Right atrium auricular region (tissue), 2 donors: ENCODE data around the gene TM4SF18. TPM values are rescaled to one million over a fixed set of nuclear protein-coding genes. Genes with fewer than 3 reads are reported as not detected.

Experiments
- DNase-seq: peaks from one replicate; pipeline ENCODE4 v3.0.0-alpha.2; 2019; ENCODE audit warnings: low spot score
- H3K27ac ChIP-seq, 2 donors: fragments of 200-600 bp; sonication (generic); 1 replicate in 1 of 2; 2 replicates in 1 of 2; pipeline ENCODE4 v1.5.1; 2016 to 2019
- H3K27me3 ChIP-seq, 2 donors: fragments of 200-600 bp; sonication (generic); one replicate each; pipeline versions ENCODE4 v1.5.1 to v1.6.0; 2017 to 2019
- H3K36me3 ChIP-seq: fragments of 200-600 bp; sonication (generic); one replicate; pipeline ENCODE4 v1.5.1; 2016
- H3K4me1 ChIP-seq, 2 donors: fragments of 200-600 bp; sonication (generic); one replicate each; pipeline versions ENCODE4 v1.5.1 to v1.6.0; 2017 to 2019
- H3K4me3 ChIP-seq, 2 donors: fragments of 200-600 bp; sonication (generic); 1 replicate in 1 of 2; 2 replicates in 1 of 2; pipeline ENCODE4 v1.5.1; 2017 to 2019; ENCODE audit warnings: mild to moderate bottlenecking in 1 of 2, moderate library complexity in 1 of 2
- H3K9me3 ChIP-seq, 2 donors: fragments of 200-600 bp; sonication (generic); one replicate each; pipeline ENCODE4 v1.5.1; 2019
- CTCF ChIP-seq, 2 donors: fragments of 200-600 bp; sonication (generic); IDR thresholded peaks; one replicate each; pipeline ENCODE4 v1.5.1; 2019; ENCODE audit warnings: antibody characterized with exemption in 2 of 2
- total RNA-seq, 2 donors: library from RNA; depleted of rRNA; stranded (reverse); fragments of >200 nt; gene quantifications; one replicate each; pipeline ENCODE4 v1.1.0, GENCODE V29; 2016

TM4SF18 gene
- total RNA-seq, 2 donors from 2014 or later = 6.7 to 13.8 TPM

GRCh38 chr3:149374793-149375500 lies 41.5 kb upstream of the TM4SF18 start:
- DNase-seq = no peak
- Histone ChIP-seq H3K27me3 (no peaks in the 10 kb centered on the region), H3K9me3 (no peaks in the 10 kb centered on the region), H3K4me3 (peak overlapping the region; percentile 46 to 55), H3K4me1 (peaks cover 0 to 36% of the 10 kb centered on the region in 2 donors), H3K27ac (peak overlapping the region; percentile 75 to 82), H3K36me3 (peaks cover 36% of the 10 kb centered on the region)
- TF ChIP-seq CTCF (IDR thresholded peaks at IDR 0.05) = no peak

GRCh38 chr3:149374391-149374790 lies 41.0 kb upstream of the TM4SF18 start:
- no peak for TF ChIP-seq CTCF (IDR thresholded peaks at IDR 0.05)
- Histone ChIP-seq H3K4me1 (peaks cover 0 to 36% of the 10 kb centered on the region in 2 donors), H3K36me3 (peaks cover 40% of the 10 kb centered on the region)

GRCh38 chr3:149373235-149374125 lies 40.0 kb upstream of the TM4SF18 start:
- Histone ChIP-seq H3K36me3 (peaks cover 40% of the 10 kb centered on the region), H3K4me1 (peaks cover 0 to 32% of the 10 kb centered on the region in 2 donors), H3K27me3 (no peaks in the 10 kb centered on the region), H3K4me3 (peak overlapping the region; percentile 7 to 55), H3K27ac (peak overlapping the region; percentile 75 to 82), H3K9me3 (no peaks in the 10 kb centered on the region)
- no peak for DNase-seq
- no peak for TF ChIP-seq CTCF (IDR thresholded peaks at IDR 0.05)

More at GRCh38 chr3:149374391-149374790, 41.0 kb upstream of the TM4SF18 start:
- no peak for DNase-seq
- Histone ChIP-seq H3K27ac (peak overlapping the region; percentile 75 to 82), H3K4me3 (peak overlapping the region; percentile 46 to 55), H3K9me3 (no peaks in the 10 kb centered on the region), H3K27me3 (no peaks in the 10 kb centered on the region)

GRCh38 chr3:149371723-149372114 lies 38.3 kb upstream of the TM4SF18 start:
- Histone ChIP-seq H3K4me3 (no peak overlapping the region), H3K36me3 (peaks cover 40% of the 10 kb centered on the region), H3K27ac (peak overlapping the region; percentile 35 to 82), H3K9me3 (no peaks in the 10 kb centered on the region), H3K27me3 (no peaks in the 10 kb centered on the region), H3K4me1 (peaks cover 0 to 25% of the 10 kb centered on the region in 2 donors)
- no peak for DNase-seq
- no peak for TF ChIP-seq CTCF (IDR thresholded peaks at IDR 0.05)

GRCh38 chr3:149371001-149371722 lies 37.7 kb upstream of the TM4SF18 start:
- peak overlapping the region; percentile 35 to 82 for H3K27ac ChIP-seq
- TF ChIP-seq CTCF (IDR thresholded peaks at IDR 0.05) = no peak
- no peak overlapping the region for H3K4me3 ChIP-seq
- no peak for DNase-seq
- no peaks in the 10 kb centered on the region for H3K9me3 ChIP-seq
- peaks cover 0 to 25% of the 10 kb centered on the region in 2 donors for H3K4me1 ChIP-seq
- H3K36me3 ChIP-seq = peaks cover 40% of the 10 kb centered on the region
- no peaks in the 10 kb centered on the region for H3K27me3 ChIP-seq
